Cardiac septum (tissue), 1 donor: ENCODE results near the gene GAS2L2. TPM values are rescaled to one million over a fixed set of nuclear protein-coding genes. Genes with fewer than 3 reads are reported as not detected.
"Not testable (repeated sequence)": the region's sequence is repeated elsewhere in the genome, so short reads cannot be mapped to it uniquely, and the experiment has no call there.

Source experiments
- DNase-seq: peaks from one replicate; pipeline ENCODE4 v3.0.0-alpha.2; 2020; ENCODE audit warnings: low spot score
- intact Hi-C: fragments of 100-400 bp; cut with DNase I; formaldehyde crosslinking; loops from one replicate; pipeline ENCODE4 v1.14.0; 2022
- total RNA-seq: library from RNA; stranded (reverse); fragmentation: NEBNext Ultra II Directional; extraction: Animal tissue kit (Norgen Biotek cat#: 25700); gene quantifications from one replicate; pipeline ENCODE4 v1.2.1, GENCODE V29; 2021
- donor health status: DM: no; HTN: no; CAD: no.

Gene GAS2L2
- total RNA-seq, 1 donor from 2014 or later = 0.08 TPM

- DNase-seq = no peak
- intact Hi-C loops = no loop called here
Measured at GRCh38 chr17:35774499-35774898, 21.5 kb upstream of the GAS2L2 start.

GRCh38 chr17:35773679-35774425 lies 20.8 kb upstream of the GAS2L2 start:
- no peak for DNase-seq
- intact Hi-C loops = no loop called here

GRCh38 chr17:35773129-35773528 lies 20.1 kb upstream of the GAS2L2 start:
- intact Hi-C loops = no loop called here
- DNase-seq = no peak

- intact Hi-C loops = no loop called here
- DNase-seq = no peak
Measured at GRCh38 chr17:35769895-35770486, 17.0 kb upstream of the GAS2L2 start.

GRCh38 chr17:35768797-35769196 lies 15.8 kb upstream of the GAS2L2 start:
- no peak for DNase-seq
- intact Hi-C loops = no loop called here

GRCh38 chr17:35766903-35767510 lies 14.0 kb upstream of the GAS2L2 start:
- intact Hi-C loops = no loop called here
- no peak for DNase-seq

- DNase-seq = no peak
- intact Hi-C loops = no loop called here
Measured at GRCh38 chr17:35766489-35766877, 13.4 kb upstream of the GAS2L2 start.

GRCh38 chr17:35765756-35766488 lies 12.9 kb upstream of the GAS2L2 start:
- DNase-seq = no peak
- intact Hi-C loops = no loop called here

- intact Hi-C loops = no loop called here
- DNase-seq = no peak
Measured at GRCh38 chr17:35765086-35765710, 12.2 kb upstream of the GAS2L2 start.

GRCh38 chr17:35764123-35764991 lies 11.3 kb upstream of the GAS2L2 start:
- intact Hi-C loops = loop anchor here (1.0 kb wide), 1 partner anchor 40 kb away; no protein-coding TSS in a partner anchor
- peak; percentile 92 for DNase-seq

GRCh38 chr17:35763767-35764122 lies 10.7 kb upstream of the GAS2L2 start:
- intact Hi-C loops = loop anchor here (1.0 kb wide), 1 partner anchor 41 kb away; no protein-coding TSS in a partner anchor
- no peak for DNase-seq

- DNase-seq = no peak
- intact Hi-C loops = no loop called here
Measured at GRCh38 chr17:35761601-35762000, 8.6 kb upstream of the GAS2L2 start.

- DNase-seq = no peak
- intact Hi-C loops = no loop called here
Measured at GRCh38 chr17:35760587-35760986, 7.5 kb upstream of the GAS2L2 start, which contains the start of gene C17orf50. TSS of gene C17orf50 (plus strand) at chr17:35760887. CDS start at chr17:35760942, 55 bp downstream.

- DNase-seq = no peak
- intact Hi-C loops = no loop called here
Measured at GRCh38 chr17:35757243-35757642, 4.2 kb upstream of the GAS2L2 start.

GRCh38 chr17:35752471-35752870 lies 568 bp downstream of the GAS2L2 start:
- DNase-seq = no peak

GRCh38 chr17:35751541-35751940 lies 1.5 kb downstream of the GAS2L2 start:
- DNase-seq, intact Hi-C loops: not testable (repeated sequence)

More at GRCh38 chr17:35752471-35752870, 568 bp downstream of the GAS2L2 start:
- intact Hi-C loops = no loop called here

- intact Hi-C loops = no loop called here
- DNase-seq = no peak
Measured at GRCh38 chr17:35750526-35751395, 2.3 kb downstream of the GAS2L2 start.
